Esophagus mucosa (tissue), 1 donor: ENCODE results near the gene CREB1. TPM values are rescaled to one million over a fixed set of nuclear protein-coding genes. Genes with fewer than 3 reads are reported as not detected.
A peak's percentile ranks its signal among the peaks of the same experiment; 100 is the strongest.

Experiments used
- ATAC-seq: fragments of 200-7000 bp; cut with Tn5 transposase; one replicate; pipeline ENCODE4 v1.9.1; 2020
- total RNA-seq: library from RNA; stranded (reverse); gene quantifications from one replicate; pipeline ENCODE4 v1.2.4, GENCODE V29; 2023
- donor health status: DM: yes; HTN: yes; CAD: no.

The CREB1 gene
- total RNA-seq, 1 donor from 2014 or later, result 35.5 TPM

GRCh38 chr2:207543272-207543671 is 13.5 kb downstream of the CREB1 start:
- no peak for ATAC-seq

- no peak for ATAC-seq
Measured at GRCh38 chr2:207546822-207547221, 17.1 kb downstream of the CREB1 start.

GRCh38 chr2:207549145-207549544 is 19.4 kb downstream of the CREB1 start:
- no peak for ATAC-seq

GRCh38 chr2:207558079-207558491 is 28.3 kb downstream of the CREB1 start:
- no peak for ATAC-seq

- no peak for ATAC-seq
Measured at GRCh38 chr2:207561386-207562080, 31.8 kb downstream of the CREB1 start.

GRCh38 chr2:207565736-207566500 is 36.2 kb downstream of the CREB1 start:
- ATAC-seq, result no peak

GRCh38 chr2:207567671-207568070 is 37.9 kb downstream of the CREB1 start:
- ATAC-seq, result no peak

- ATAC-seq, result no peak
Measured at GRCh38 chr2:207571370-207571769, 41.6 kb downstream of the CREB1 start.

- no peak for ATAC-seq
Measured at GRCh38 chr2:207584952-207585351, 55.2 kb downstream of the CREB1 start.

GRCh38 chr2:207587305-207587704 is 57.5 kb downstream of the CREB1 start:
- ATAC-seq, result no peak

- ATAC-seq, result no peak
Measured at GRCh38 chr2:207589143-207589542, 59.4 kb downstream of the CREB1 start.

- no peak for ATAC-seq
Measured at GRCh38 chr2:207593277-207593676, 63.5 kb downstream of the CREB1 start.

- ATAC-seq, result peak; percentile 26
Measured at GRCh38 chr2:207594264-207594663, 64.5 kb downstream of the CREB1 start.

GRCh38 chr2:207594731-207595130 is 65.0 kb downstream of the CREB1 start:
- ATAC-seq, result no peak

- ATAC-seq, result no peak
Measured at GRCh38 chr2:207599636-207600035, 69.9 kb downstream of the CREB1 start.

- ATAC-seq, result no peak
Measured at GRCh38 chr2:207600231-207600630, 70.5 kb downstream of the CREB1 start.

GRCh38 chr2:207601774-207602173 is 72.0 kb downstream of the CREB1 start:
- ATAC-seq, result no peak

- no peak for ATAC-seq
Measured at GRCh38 chr2:207603486-207603885, 73.7 kb downstream of the CREB1 start.

GRCh38 chr2:207606399-207606798 is 76.6 kb downstream of the CREB1 start:
- no peak for ATAC-seq

- ATAC-seq, result no peak
Measured at GRCh38 chr2:207606829-207607228, 77.1 kb downstream of the CREB1 start.

- ATAC-seq, result no peak
Measured at GRCh38 chr2:207612714-207613113, 83.0 kb downstream of the CREB1 start.

GRCh38 chr2:207614824-207615223 is 85.1 kb downstream of the CREB1 start:
- ATAC-seq, result no peak

- ATAC-seq, result peak; percentile 15
Measured at GRCh38 chr2:207616185-207616584, 86.4 kb downstream of the CREB1 start.

- peak; percentile 47 for ATAC-seq
Measured at GRCh38 chr2:207617011-207617671, 87.4 kb downstream of the CREB1 start.
